GDM1 (cell line): ENCODE data around the gene FANCE.

ENCODE experiments used
- DNase-seq: peaks from one replicate; lab custom pipeline; 2025; lab: John Stamatoyannopoulos, UW

FANCE gene

DNA sequence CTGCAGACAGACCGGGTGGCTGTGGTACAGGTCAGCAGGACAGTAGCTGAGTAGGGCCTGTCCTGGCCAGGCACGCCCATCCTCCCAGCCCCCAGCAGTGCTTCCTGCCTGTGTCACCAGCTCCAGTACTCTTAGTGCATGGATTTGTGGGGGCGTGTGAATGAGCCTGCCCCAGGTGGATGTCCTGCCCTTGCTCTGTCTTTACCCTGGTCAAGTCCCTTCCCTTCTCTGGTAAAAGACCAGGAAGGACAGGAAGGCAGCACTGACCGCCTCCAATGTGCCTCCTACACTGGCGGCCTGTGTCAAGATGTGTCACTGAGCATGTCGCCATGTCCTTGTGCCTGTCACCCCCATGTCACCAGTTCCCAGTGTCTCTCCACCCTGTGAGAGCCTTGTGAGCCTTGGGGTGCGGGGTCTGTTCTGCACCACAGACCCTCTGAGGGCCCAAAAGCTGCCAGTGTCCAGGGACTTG, 32.8 kb downstream of the FANCE start:
- DNase-seq = no peak

DNA sequence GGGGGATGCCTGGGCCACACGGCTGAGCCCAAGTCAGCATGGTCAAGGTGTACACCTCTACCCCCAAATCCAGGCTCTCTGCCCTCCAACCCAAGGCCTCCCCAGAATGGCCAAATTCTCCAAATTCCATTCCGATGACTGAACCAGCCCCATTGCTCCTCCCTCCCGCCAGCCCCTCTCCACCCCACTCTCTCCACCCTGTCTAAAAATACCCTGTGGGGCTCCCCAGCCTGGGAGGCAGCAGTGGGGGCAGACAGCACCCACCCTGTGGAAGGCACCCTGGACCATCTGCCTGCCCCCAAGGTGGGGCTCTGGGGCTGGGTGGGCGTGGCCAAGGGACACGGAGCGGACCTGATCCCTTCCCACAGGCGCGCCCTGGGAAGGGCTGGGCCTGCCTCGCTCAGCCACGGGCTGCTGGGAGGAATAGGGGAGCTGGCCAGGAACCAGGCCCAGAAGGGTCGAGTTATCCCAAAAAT, 33.3 kb downstream of the FANCE start:
- no peak for DNase-seq

DNA sequence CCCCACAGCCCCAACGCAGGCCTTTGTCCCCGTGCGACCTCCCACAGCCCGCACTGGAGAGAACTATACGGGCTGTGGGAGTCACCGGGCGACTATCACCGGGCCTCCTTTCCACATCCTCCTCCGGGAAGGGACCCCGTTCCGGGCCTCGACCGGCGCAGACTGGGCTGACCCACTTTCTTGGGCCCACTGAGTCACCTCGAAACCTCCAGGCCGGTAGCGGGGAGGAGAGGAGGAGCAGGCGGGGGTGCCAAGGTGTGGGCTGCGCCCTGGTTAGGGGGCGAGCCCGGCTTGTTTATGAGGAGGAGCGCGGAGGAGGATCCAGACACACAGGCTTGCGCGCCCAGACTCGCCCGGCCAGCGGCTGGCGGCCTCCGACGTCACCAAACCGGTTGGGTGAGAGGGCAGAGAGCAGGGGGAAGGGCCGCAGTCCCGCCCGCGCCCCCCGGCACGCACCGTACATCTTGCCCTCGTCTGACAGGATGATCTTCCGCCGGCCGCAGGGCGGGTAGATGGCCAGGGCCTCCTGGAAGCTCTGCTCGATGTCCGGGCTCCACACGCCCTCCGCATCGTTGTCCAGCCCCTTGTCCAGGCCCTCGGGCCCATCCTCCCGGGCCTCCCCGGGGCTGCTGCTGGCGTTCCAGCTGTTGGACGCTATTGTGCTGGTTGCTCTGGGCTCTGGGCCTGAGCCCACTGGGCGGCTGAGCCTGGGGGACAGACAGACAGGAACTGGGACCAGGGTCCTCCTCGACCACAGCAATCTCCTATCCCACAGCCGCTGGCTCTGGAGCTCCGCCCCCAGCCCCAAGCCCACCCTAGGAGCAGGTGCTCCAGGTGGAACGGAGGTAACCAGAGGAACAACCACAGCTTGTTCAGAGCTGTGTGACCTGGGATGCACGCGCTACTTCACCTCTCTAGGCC, 34.1 kb downstream of the FANCE start:
- DNase-seq = no peak

DNA sequence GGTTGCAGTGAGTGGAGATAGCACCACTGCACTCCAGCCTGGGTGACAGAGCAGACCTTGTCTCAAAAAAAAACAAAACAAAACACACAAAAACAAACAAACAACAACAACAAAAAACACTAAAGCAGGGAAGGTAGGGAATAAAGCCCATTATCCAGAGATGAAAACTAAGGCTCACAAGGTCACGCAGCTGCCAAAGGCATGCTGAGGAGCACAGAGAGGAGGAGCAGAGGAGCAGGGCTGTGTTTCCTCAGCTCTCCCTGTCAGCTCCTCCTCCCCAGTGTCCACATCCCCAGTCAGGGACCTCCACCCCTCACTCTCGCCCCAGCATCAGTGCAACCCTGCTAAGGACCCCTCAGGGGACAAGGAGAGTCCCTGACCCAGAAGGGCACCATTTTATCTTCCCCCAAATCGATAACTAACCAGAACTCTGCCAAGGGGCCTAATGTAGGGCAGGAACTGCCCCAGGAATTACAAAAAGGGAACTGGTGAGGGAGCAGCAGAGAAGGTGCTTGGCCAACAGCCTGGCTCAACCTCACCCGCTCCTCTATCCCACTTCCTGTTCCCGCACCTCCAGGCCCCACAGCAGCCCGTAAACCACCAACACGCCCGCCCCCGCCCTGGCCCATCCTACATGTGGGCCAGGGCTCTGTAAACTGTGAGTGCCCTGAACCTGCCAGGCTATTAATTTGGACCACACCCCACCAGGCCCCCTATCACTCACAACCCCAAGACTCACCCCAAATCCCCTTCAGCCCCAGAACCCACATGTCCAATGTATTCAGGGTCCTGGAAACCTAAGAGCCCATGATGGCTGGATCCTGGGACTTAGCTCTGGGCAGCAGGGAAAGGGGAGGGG, 35.7 kb downstream of the FANCE start:
- peak; percentile 68 for DNase-seq

DNA sequence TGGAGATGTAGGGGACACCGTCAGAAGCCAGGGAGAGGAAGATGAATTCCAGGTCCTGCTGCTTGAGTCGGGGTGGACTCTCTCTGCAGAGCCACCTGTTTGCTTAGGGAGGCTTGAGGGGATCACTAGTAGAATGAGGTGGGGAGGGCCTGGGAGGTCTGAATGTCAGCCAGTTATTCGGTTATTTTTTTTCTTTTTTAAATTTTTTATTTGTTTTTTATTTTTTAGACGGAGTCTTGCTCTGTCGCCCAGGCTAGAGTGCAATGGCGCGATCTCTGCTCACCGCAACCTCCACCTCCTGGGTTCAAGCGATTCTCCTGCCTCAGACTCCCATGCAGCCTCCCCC, 36.4 kb downstream of the FANCE start:
- DNase-seq = no peak

DNA sequence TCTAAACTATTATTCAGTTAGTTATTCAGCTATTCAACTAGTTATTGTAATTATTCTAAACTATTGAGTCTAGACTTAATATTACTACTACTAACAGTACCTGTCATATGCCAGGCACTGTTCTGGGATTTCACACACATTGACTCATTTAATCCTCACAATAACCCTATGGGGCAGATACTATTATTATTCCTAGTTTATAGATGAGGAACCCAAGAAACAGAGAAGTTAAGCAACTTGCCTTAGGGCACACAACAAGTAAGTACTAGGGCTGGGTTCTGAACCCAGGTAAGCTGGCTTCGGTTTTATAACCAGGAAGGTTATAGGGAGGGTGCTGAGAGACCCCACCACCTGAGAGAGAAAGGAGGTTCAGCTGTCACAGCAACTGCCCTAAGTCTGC, 36.9 kb downstream of the FANCE start:
- no peak for DNase-seq

DNA sequence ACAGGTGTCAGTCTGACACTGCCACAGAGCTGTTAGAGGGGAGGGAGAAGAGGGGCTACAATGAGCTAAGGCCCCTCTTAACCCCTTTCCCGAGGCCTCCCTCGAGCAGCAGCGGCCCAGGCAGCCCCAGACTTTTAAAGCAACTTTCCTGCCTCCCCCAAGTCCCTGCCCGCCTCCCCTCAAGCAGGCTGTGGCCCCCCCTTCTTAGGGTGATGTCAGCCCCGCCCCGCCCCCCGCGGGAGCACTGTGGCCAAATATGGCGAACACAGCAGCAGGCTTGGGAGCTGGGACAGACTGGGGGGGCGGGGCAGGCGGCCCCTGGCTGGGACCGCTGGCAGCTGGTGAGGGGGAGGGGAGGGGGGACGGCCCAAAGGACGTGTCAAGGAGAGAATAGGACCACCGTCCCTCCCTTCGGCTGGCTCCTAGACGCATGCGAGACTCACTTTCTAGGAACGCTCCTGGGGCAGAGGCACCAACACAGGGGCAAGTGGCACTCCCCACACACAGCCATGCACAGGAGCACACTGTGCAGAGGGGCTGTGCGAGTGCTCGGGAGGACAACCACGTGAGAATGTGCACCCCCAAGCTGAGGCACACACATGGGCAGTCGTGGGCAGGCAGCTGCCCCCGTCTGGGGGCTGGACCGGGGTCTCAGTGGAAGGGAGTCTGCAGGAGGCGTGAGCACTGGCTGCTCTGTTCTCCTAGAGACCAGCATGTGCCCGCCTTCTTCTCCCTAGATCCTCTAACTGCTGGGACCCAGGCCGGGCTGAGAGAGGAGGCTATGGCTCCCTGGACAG, 38.1 kb downstream of the FANCE start:
- no peak for DNase-seq

DNA sequence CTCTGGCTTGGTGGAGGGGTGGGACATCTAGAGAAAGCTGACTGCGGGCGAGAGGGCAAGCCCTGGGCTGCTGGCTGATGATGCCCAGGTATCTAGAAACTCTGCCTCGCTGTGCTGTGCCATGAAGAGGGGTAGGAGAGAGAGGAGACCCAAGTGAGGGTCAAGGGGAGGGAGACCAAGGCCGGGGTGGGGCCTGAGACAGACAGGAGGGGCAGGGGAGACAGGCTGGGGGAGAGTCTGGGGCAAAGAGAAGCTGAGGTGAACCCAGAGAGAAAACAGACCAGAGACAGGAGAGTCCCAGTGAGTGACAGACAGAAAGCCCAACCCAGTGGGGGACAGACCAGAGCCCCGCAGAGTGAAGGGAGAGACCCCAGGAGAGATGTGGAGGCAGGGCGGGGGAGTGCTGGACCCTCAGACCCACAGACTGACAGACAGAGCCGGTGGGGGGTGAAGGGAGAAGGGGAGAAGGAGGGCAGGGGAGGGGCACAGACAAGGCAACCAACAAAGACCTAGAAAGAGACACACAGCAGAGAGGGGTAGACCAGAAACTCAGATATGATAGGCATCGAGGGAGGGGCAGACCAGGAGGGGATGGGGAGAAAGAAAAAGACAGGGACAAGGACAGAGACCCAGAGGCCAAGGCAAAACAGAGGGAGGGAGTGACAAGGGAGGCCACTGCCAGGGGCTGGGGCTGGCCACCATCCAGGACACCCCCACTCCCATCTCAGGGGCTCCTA, 38.9 kb downstream of the FANCE start:
- no peak for DNase-seq

DNA sequence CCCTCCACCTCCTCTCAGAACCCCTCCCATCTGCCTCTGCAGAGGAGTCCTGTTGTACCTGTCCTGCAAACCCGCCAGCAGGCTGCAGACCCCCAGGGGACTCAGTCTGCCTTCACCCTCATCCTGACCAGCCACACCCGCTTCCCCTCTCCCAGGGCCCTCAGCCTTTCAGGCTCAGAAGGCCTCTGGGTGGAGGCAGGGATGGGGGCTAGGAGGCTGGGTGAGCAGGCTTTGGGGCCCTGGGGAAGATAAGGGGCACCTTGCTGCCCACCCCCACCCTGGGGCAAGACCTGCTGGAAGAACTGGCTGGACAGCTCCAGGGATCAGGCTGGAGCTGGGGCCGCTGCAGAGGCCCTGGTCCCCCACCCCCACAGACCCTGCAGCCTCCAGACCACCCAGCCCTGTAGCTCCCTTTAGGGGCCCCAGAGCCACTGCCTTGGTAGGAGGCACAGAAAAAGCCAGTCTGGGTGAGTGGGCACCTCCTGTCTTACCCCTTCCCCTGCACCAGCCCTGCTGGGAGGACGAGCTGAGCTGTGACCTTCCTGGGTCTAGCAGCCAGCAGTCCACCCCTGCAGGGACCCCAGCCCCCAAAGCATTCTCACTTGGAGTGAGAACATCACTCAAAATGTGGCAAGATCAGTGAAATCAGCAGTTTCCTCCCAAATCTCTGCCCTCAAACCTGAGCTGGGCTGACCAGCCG, 39.6 kb downstream of the FANCE start:
- no peak for DNase-seq

DNA sequence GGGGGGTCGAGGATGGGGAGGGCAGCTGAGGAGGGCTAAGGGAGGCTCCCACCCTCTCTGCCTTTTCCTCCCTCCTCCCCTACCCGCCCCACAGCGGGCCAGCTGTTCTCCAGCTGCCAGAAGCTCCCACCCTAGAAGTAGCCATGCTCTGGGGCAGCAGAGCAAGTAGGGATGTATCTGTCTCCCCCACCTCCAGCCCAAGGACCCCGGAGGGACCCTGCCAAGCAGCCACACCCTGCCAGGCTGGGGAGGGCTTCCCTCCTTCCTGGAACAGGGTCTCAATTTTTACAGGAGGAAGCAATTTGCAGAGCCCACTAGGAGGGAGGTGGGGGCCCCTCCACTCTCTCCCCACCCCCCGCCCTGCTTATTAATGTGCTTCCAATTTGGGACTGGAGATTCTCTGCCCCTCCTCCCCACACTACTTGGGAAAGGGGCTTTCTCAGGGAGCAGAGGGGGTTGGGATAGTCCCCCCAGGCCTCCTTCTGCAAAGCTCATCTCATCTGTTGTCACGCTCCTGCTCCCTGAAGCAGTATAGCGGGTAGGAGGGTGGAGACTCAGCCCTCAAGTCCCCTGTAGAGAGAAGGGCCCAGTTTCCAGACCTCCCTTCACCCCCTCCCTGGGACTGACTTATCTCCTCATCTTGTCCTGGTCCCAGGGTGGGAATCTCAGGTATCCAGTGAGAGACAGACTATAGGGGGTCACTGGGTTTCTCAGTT, 40.3 kb downstream of the FANCE start:
- no peak for DNase-seq

DNA sequence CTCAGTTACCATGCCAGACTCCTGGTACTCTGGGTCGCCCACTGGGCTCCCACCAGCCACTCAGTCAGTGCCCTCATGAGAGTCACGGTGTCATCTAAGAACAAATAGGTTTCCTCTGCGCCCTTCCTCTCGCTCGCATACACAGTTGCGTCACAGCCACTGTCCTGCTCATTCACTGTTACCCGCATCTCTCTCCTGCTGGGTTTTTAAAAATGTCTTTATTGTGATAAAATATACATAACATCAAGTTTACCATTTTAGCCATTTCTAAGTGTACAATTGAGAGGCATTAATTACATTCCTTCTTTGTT, 40.8 kb downstream of the FANCE start:
- no peak for DNase-seq

DNA sequence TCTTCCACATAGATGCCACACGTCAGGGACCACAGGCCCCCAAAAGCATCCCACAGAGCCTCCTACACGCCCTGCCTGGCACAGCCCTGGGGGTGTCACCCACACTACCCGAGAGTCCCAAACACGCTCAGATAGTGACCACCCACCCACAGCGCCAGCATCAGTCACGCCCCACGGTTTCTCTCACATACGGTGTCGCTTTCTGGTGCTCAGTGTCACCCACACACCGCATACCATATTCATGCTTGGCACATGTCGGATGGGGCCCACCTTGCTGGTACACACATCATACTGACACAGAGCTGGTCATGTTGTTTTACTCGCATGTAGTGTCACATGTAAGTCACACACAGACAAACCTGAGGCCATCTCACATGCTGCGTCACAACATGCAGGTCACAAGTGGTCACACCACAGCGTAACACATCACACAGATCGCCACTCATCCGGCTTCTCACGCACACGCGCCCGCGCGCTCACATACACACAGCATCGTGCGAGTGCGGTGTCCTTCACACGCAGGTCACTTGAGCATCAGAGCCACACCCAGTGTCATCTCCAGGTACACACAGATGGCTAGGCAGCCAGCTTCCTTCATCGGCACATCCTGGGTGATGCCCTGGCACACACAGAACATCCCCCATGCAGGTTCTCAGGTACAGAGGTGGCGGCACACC, 41.3 kb downstream of the FANCE start:
- no peak for DNase-seq

DNA sequence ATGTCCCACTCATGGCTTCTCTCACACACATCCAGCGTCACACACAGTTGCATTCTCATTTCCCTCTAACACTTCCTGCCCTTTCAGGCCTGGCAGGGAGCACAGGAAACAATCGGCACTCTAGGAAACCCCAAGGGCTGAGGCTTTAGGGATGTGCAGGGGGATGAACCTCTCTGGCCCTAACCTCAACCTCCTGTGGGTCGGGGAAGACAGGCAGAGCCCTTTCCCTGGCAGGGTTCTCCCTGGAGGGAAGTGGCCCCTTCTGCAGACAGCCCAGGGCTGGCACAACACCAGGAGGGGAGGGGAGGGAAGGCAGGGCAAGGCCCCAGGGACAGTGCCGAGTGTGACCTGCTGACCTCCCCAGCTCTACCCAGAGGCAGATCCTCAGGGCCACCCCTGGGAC, 42.0 kb downstream of the FANCE start:
- DNase-seq = peak; percentile 83

DNA sequence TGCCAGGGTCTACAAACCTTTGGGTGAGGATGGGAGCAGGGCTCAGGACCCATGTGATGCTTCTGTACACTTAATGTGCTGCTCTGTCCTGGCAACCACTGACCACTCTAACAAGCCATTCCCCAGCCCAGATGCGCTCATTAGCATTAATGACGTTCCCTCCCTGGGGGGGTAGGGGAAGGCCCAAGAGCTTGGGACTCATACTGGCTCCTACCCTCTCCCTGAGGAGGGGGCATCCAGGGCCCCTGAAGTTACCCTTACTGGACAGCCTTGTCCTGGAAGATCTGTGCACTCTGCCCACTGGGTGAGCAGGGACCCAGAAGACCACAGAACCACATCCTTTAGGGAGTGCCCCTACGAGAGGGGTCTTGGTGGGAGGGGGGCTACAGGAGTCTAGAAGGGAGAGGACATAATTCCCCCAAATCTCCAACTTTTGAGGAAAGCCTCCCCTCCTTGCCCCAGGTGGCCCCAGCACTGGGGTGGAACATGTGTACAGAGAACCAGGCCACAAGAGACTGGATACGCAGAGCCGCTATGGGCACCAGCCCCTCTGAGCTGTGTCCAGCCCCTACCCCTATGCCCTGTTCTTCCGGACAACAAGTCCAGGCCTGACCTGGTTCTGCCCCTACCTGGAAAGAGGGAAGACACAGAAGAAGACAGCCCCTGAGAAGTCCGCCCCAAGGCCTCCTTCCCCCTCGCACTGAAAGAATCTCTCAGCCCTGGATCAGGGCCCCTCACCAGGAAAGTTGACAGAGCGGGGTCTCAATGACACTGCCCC, 43.3 kb downstream of the FANCE start:
- DNase-seq = no peak

DNA sequence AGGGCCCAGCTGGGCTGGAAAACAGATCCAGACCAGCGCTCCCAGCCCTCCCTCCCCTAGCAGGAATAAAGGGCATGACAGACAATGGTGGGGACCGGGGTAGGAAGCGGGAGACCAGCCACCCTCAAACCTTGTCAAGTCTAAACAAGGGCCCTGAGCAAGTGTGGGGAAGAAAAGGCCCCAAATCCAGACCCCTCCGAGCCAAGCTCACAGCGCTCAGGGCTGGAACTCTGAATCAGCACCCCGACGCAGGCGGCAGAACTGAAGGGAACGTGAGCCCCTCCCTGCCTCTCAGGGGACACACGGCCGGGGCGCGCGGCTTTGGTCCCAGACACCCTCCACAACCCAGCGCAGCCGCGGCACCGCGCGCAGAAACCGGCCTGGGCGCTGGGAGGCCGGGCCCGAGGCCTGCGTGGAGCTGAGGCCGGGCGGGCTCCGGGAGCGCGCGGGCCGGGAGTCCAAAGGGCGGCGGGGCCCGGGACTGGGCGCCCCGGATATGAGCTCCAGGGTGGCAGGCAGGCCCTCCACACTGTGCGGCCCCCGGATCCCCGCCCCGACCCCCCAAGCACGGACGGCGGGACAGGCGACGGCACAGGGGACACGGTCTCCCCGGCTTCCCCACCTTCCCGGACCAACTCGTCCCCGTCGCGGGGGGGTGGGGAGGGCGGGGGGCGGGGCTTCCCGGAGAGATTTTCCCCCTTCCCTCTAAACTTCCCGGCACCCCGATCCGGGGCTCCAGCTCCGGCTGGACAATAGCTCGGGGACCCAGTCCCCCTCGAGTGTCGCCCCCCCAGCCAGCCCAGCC, 44.1 kb downstream of the FANCE start:
- no peak for DNase-seq

DNA sequence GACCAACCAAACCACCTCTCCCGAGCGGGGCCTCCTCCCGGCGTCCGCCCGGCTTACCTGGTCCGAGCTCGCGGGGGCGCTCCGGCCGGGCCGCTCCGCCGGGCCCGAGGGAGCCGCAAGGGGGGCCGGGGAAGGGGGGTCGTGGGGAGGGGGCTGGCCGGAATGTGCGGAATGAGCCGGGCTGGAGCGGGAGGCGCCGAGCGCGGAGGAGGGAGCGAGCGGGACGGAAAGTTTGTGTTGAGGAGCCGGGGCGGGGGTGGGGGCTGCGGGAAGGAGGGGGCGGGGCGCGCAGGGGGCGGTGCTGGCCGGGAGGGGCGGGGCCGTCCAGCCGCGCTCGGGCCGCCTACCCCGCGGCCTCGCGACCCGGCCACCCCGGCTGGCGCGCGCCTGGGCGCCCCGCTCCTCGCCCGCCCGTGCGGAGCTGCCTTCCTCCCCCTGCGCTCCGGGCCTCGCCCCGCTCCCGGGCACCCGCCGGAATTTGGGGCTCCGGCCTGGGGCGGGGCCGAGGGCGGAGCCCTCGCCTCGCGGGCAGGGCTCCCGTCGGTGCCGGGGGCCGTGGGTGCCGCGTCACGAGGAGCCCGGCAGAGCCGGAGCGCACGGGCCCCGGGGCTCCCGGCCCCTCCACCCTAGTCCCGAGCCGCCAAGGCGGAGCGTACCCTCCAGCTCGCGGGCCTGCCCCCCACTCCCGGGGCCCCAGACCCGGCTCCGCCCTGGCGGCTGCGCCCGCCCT, 44.9 kb downstream of the FANCE start, which contains the start of gene TEAD3:
TEAD3 (minus strand) TSS at position 239 of the 730 bp plus-strand sequence.
- no peak for DNase-seq
